Nephron (organoid): Measurements from ENCODE around the gene LAMA5.
A peak's percentile ranks its signal among the peaks of the same experiment; 100 is the strongest.

Source experiments
- H3K27ac Mint-ChIP-seq, 3 experiments: 2 replicates each; pipeline ENCODE4 v1.8.0; 2020; ENCODE audit warnings: mixed read lengths in 3 of 3, mild to moderate bottlenecking in 2 of 3, moderate library complexity in 1 of 3
- H3K27me3 Mint-ChIP-seq: 2 replicates; pipeline ENCODE4 v1.8.0; 2021; ENCODE audit warnings: low read depth, mild to moderate bottlenecking, moderate library complexity, mixed read lengths
- H3K36me3 Mint-ChIP-seq: 2 replicates; pipeline ENCODE4 v1.8.0; 2020; ENCODE audit warnings: low read depth, mixed read lengths
- H3K4me1 Mint-ChIP-seq: 2 replicates; pipeline ENCODE4 v1.8.0; 2020; ENCODE audit warnings: mixed read lengths
- H3K4me3 Mint-ChIP-seq, 3 experiments: 2 replicates each; pipeline ENCODE4 v1.8.0; 2020; ENCODE audit warnings: mild to moderate bottlenecking in 3 of 3, mixed read lengths in 3 of 3, moderate library complexity in 2 of 3
- H3K9me3 Mint-ChIP-seq: 2 replicates; pipeline ENCODE4 v1.8.0; 2020; ENCODE audit warnings: mixed read lengths
- CTCF ChIP-seq, 3 experiments: fragments of 200-600 bp; sonication (generic); IDR thresholded peaks; one replicate each; pipeline ENCODE4 v1.5.0; 2021; ENCODE audit warnings: antibody characterized with exemption in 3 of 3; ENCODE audit not compliant: unreplicated experiment in 3 of 3

Gene LAMA5

GRCh38 chr20:62350629-62351422, 16.3 kb downstream of the LAMA5 start:
- Mint-ChIP-seq H3K9me3 (peaks cover 8% of the 10 kb centered on the region), H3K4me1 (peaks cover 2% of the 10 kb centered on the region), H3K27ac (no peak overlapping the region), H3K4me3 (no peak overlapping the region), H3K27me3 (peaks cover 3% of the 10 kb centered on the region), H3K36me3 (peaks cover 25% of the 10 kb centered on the region)
- TF ChIP-seq CTCF (IDR thresholded peaks at IDR 0.05; ENCODE audit: unreplicated experiment in 3 of 3): no peak

DNA sequence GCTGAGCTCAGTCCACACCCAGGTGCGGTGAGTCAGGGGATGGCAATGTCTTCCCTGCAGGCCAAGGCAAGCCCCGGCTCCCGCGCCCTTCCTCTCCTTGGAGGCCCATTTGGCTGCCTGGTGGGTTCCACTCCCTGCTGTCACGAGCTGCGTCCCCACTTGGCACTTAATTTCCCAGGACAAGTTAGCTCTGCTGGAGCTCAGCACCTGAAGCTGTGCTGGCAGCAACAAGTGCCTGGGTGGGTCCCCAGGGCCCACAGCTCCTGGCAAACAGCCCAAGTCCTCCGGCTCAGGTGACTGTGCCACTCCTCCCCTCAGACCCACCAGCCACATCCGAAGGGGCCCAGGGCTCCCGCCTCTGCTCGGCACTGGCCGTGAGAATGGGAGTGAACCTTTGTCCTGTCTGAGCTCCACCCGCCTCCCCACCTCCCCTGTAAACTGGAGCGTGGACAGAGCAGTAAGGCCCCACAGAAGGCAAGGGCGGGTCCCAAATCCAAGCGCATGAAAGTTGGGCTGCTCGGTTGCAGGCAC, 16.9 kb downstream of the LAMA5 start:
- H3K4me1 Mint-ChIP-seq: no peaks in the 10 kb centered on the region
- no peak for TF ChIP-seq CTCF (IDR thresholded peaks at IDR 0.05; ENCODE audit: unreplicated experiment in 3 of 3)
- H3K9me3 Mint-ChIP-seq: peaks cover 8% of the 10 kb centered on the region
- peaks cover 25% of the 10 kb centered on the region for H3K36me3 Mint-ChIP-seq
- no peak overlapping the region for H3K4me3 Mint-ChIP-seq
- H3K27me3 Mint-ChIP-seq: peaks cover 3% of the 10 kb centered on the region
- no peak overlapping the region for H3K27ac Mint-ChIP-seq

GRCh38 chr20:62349556-62350097, 17.5 kb downstream of the LAMA5 start:
- H3K4me1 Mint-ChIP-seq: no peaks in the 10 kb centered on the region
- H3K36me3 Mint-ChIP-seq: peaks cover 28% of the 10 kb centered on the region
- no peak for TF ChIP-seq CTCF (IDR thresholded peaks at IDR 0.05; ENCODE audit: unreplicated experiment in 3 of 3)
- H3K4me3 Mint-ChIP-seq: no peak overlapping the region
- H3K27ac Mint-ChIP-seq: no peak overlapping the region
- peaks cover 3% of the 10 kb centered on the region for H3K27me3 Mint-ChIP-seq
- peaks cover 8% of the 10 kb centered on the region for H3K9me3 Mint-ChIP-seq

DNA sequence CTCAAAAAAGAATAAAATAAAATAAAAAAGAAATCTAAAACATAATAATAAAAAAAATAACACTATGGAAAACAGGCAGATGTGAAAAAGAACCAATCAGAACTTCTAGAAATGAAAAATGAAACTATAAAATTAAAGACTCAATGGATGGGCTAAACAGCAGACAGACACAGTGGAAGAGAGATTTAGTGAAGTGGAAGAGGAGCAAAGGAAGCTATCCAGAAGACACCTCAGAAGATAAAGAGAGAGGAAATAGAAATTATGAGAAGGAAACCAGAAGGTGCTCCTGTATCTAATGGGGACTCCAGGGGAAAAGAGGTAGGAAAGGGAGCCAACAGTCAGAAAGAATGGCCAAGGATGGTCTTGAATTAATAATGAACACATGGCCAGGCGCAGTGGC, 18.5 kb downstream of the LAMA5 start:
- H3K27ac Mint-ChIP-seq: peak overlapping the region in 2 of 3 experiments; percentile 4 to 50
- peaks cover 34% of the 10 kb centered on the region for H3K36me3 Mint-ChIP-seq
- H3K4me1 Mint-ChIP-seq: no peaks in the 10 kb centered on the region
- no peak for TF ChIP-seq CTCF (IDR thresholded peaks at IDR 0.05; ENCODE audit: unreplicated experiment in 3 of 3)
- H3K9me3 Mint-ChIP-seq: peaks cover 8% of the 10 kb centered on the region
- no peak overlapping the region for H3K4me3 Mint-ChIP-seq
- H3K27me3 Mint-ChIP-seq: peaks cover 3% of the 10 kb centered on the region

GRCh38 chr20:62347445-62347844, 19.7 kb downstream of the LAMA5 start:
- Mint-ChIP-seq H3K9me3 (peaks cover 8% of the 10 kb centered on the region), H3K4me1 (no peaks in the 10 kb centered on the region), H3K27ac (no peak overlapping the region), H3K4me3 (no peak overlapping the region), H3K36me3 (peaks cover 41% of the 10 kb centered on the region), H3K27me3 (peaks cover 3% of the 10 kb centered on the region)
- TF ChIP-seq CTCF (IDR thresholded peaks at IDR 0.05; ENCODE audit: unreplicated experiment in 3 of 3): no peak

GRCh38 chr20:62347151-62347404, 20.0 kb downstream of the LAMA5 start:
- Mint-ChIP-seq H3K27ac (no peak overlapping the region), H3K4me3 (no peak overlapping the region), H3K27me3 (peaks cover 3% of the 10 kb centered on the region), H3K9me3 (peaks cover 8% of the 10 kb centered on the region), H3K36me3 (peaks cover 41% of the 10 kb centered on the region), H3K4me1 (no peaks in the 10 kb centered on the region)
- TF ChIP-seq CTCF (IDR thresholded peaks at IDR 0.05; ENCODE audit: unreplicated experiment in 3 of 3): no peak
